Measurements from ENCODE around the gene DPH1. TPM values are rescaled to one million over a fixed set of nuclear protein-coding genes. Genes with fewer than 3 reads are reported as not detected.

Gene DPH1
- total and polyA plus RNA-seq, 2 donors (not counting 1 experiment from before 2014, with no cell fraction given), result 23.1 to 28.5 TPM

- Histone ChIP-seq H4K20me1 (ENCODE audit: control insufficient read depth, extremely low read depth, insufficient read depth, low read length) (no peaks in the 10 kb centered on the region), H3K4me3 (replicated peaks in 1 of 4; ENCODE audit: control extremely low read depth in 1 of 4, insufficient read depth in 1 of 4, low read depth in 3 of 4, low read length in 4 of 4) (peak overlapping the region in 3 of 4 experiments; percentile 19 to 51 (median 48)), H3K9me3 (ENCODE audit: control insufficient read depth, insufficient read depth, low read depth, low read length) (no peaks in the 10 kb centered on the region), H3K36me3 (ENCODE audit: control insufficient read depth, insufficient read depth, low read length) (no peaks in the 10 kb centered on the region), H3K9ac (ENCODE audit: insufficient read depth, low read length) (no peak overlapping the region), H3K79me2 (ENCODE audit: control insufficient read depth, insufficient read depth, low read length) (no peaks in the 10 kb centered on the region), H3K27me3 (ENCODE audit: control insufficient read depth, insufficient read depth, low read length) (peaks cover 25% of the 10 kb centered on the region), H3K27ac (ENCODE audit: insufficient read depth, low read length) (no peak overlapping the region), H3K4me2 (ENCODE audit: extremely low read depth, insufficient read depth, low read length) (peak overlapping the region; percentile 68), H2AFZ (ENCODE audit: low read length) (no peak overlapping the region), H3K4me1 (ENCODE audit: control insufficient read depth, extremely low read depth, insufficient read depth, low read length) (peaks cover 13% of the 10 kb centered on the region)
- TF ChIP-seq CTCF (conservative IDR thresholded peaks at IDR 0.05 in 1 of 2, IDR thresholded peaks at IDR 0.05 in 1 of 2; ENCODE audit: low read depth in 1 of 2, low read length in 2 of 2), result no peak
- TF ChIP-seq EZH2 (IDR thresholded peaks at IDR 0.05; ENCODE audit: low read length, missing control alignments), result peak; percentile 6
- DNase-seq (ENCODE audit: low read depth in 2 of 2), result no peak
These were observed 5.3 kb upstream of the DPH1 start for GRCh38 chr17:2024572-2025219.

- peak within 1 kb of the TSS; percentile 16 for H3K9ac ChIP-seq (ENCODE audit: insufficient read depth, low read length)
- no peak for TF ChIP-seq EZH2 (IDR thresholded peaks at IDR 0.05; ENCODE audit: low read length, missing control alignments)
- TF ChIP-seq CTCF (conservative IDR thresholded peaks at IDR 0.05 in 1 of 2, IDR thresholded peaks at IDR 0.05 in 1 of 2; ENCODE audit: low read depth in 1 of 2, low read length in 2 of 2), result no peak
- DNase-seq (ENCODE audit: low read depth in 2 of 2), result peak; percentile 57 to 68
These were observed 4.7 kb upstream of the DPH1 start, which contains the start of gene RTN4RL1 for GRCh38 chr17:2025220-2025621. TSS of gene RTN4RL1 (minus strand) at chr17:2025334. CDS start at chr17:2024865, 469 bp downstream.

GRCh38 chr17:2025622-2026309 lies 4.2 kb upstream of the DPH1 start:
- Histone ChIP-seq H3K79me2 (ENCODE audit: control insufficient read depth, insufficient read depth, low read length) (peaks cover under 1% of the 10 kb centered on the region), H2AFZ (ENCODE audit: low read length) (peak overlapping the region; percentile 41), H3K27me3 (ENCODE audit: control insufficient read depth, insufficient read depth, low read length) (peaks cover 20% of the 10 kb centered on the region), H3K4me1 (ENCODE audit: control insufficient read depth, extremely low read depth, insufficient read depth, low read length) (peaks cover 14% of the 10 kb centered on the region), H3K36me3 (ENCODE audit: control insufficient read depth, insufficient read depth, low read length) (no peaks in the 10 kb centered on the region), H3K27ac (ENCODE audit: insufficient read depth, low read length) (no peak overlapping the region), H3K4me2 (ENCODE audit: extremely low read depth, insufficient read depth, low read length) (peak overlapping the region; percentile 92), H3K9ac (ENCODE audit: insufficient read depth, low read length) (peak overlapping the region; percentile 16), H3K9me3 (ENCODE audit: control insufficient read depth, insufficient read depth, low read depth, low read length) (no peaks in the 10 kb centered on the region), H3K4me3 (replicated peaks in 1 of 4; ENCODE audit: control extremely low read depth in 1 of 4, insufficient read depth in 1 of 4, low read depth in 3 of 4, low read length in 4 of 4) (peak overlapping the region in 3 of 4 experiments; percentile 37 to 51 (median 48)), H4K20me1 (ENCODE audit: control insufficient read depth, extremely low read depth, insufficient read depth, low read length) (no peaks in the 10 kb centered on the region)
- peak; percentile 54 to 72 for DNase-seq (ENCODE audit: low read depth in 2 of 2)
- TF ChIP-seq CTCF (conservative IDR thresholded peaks at IDR 0.05 in 1 of 2, IDR thresholded peaks at IDR 0.05 in 1 of 2; ENCODE audit: low read depth in 1 of 2, low read length in 2 of 2) (peak; percentile 72 to 80), EZH2 (IDR thresholded peaks at IDR 0.05; ENCODE audit: low read length, missing control alignments) (no peak)

More at GRCh38 chr17:2025220-2025621, 4.7 kb upstream of the DPH1 start, which contains the start of gene RTN4RL1:
- Histone ChIP-seq H3K79me2 (ENCODE audit: control insufficient read depth, insufficient read depth, low read length) (no peaks in the 10 kb centered on the region), H3K4me1 (ENCODE audit: control insufficient read depth, extremely low read depth, insufficient read depth, low read length) (peaks cover 13% of the 10 kb centered on the region), H3K27ac (ENCODE audit: insufficient read depth, low read length) (no peak within 1 kb of the TSS), H3K36me3 (ENCODE audit: control insufficient read depth, insufficient read depth, low read length) (no peaks in the 10 kb centered on the region), H3K4me3 (replicated peaks in 1 of 4; ENCODE audit: control extremely low read depth in 1 of 4, insufficient read depth in 1 of 4, low read depth in 3 of 4, low read length in 4 of 4) (peak within 1 kb of the TSS; percentile 19 to 51 (median 42)), H2AFZ (ENCODE audit: low read length) (peak within 1 kb of the TSS; percentile 41), H3K9me3 (ENCODE audit: control insufficient read depth, insufficient read depth, low read depth, low read length) (no peaks in the 10 kb centered on the region), H3K27me3 (ENCODE audit: control insufficient read depth, insufficient read depth, low read length) (peaks cover 20% of the 10 kb centered on the region), H4K20me1 (ENCODE audit: control insufficient read depth, extremely low read depth, insufficient read depth, low read length) (no peaks in the 10 kb centered on the region), H3K4me2 (ENCODE audit: extremely low read depth, insufficient read depth, low read length) (peak within 1 kb of the TSS; percentile 92)

All from fibroblast of lung (primary cell).